Endothelial cell of umbilical vein (primary cell): ENCODE results near the gene SSTR3. TPM values are rescaled to one million over a fixed set of nuclear protein-coding genes. Genes with fewer than 3 reads are reported as not detected.

Experiments
- BruUV-seq: library from RNA; stranded (reverse); fragments of 400-500 nt; replicated peaks from 2 replicates; lab custom pipeline; 2021; lab: Mats Ljungman, UMichigan
- CTCF ChIA-PET: fragments of 300-600, 350-600 bp; sonication (Branson Sonifier 250); formaldehyde crosslinking; loops from one replicate; lab custom pipeline; 2021; ENCODE audit warnings: antibody characterized with exemption, inconsistent platforms; lab: Charles Lee
- POLR2A ChIA-PET: fragments of 300-600, 350-600 bp; sonication (Branson Sonifier 250); formaldehyde crosslinking; loops from one replicate; lab custom pipeline; 2021; ENCODE audit warnings: antibody characterized with exemption, inconsistent platforms; lab: Charles Lee
- DNase-seq: peaks from one replicate; pipeline ENCODE4 v3.0.0-alpha.2; 2011; ENCODE audit warnings: low read depth, low spot score
- FAIRE-seq: peaks from 2 replicates; lab custom pipeline; 2011; peaks lifted over from hg19 to GRCh38; lab: Jason Lieb, UNC
- H2AFZ ChIP-seq: 2 replicates; pipeline ENCODE4 v1.6.0; 2012; ENCODE audit warnings: low read depth, low read length, control low read depth, inconsistent platforms
- H3K27ac ChIP-seq: 2 replicates; pipeline ENCODE4 v1.5.1; 2011; ENCODE audit warnings: low read depth, mild to moderate bottlenecking, control low read depth, low read length, moderate library complexity; ENCODE audit not compliant: insufficient read depth
- H3K27me3 ChIP-seq, 2 experiments: 2 replicates each; pipeline versions ENCODE4 v1.6.0 to v1.6.1; 2011; ENCODE audit warnings: low read length in 2 of 2, mixed read lengths in 1 of 2; ENCODE audit not compliant: control insufficient read depth in 2 of 2, insufficient read depth in 2 of 2
- H3K36me3 ChIP-seq, 2 experiments: 2 replicates in 1 of 2; 3 replicates in 1 of 2; pipeline ENCODE4 v1.5.1; 2011; ENCODE audit warnings: low read length in 2 of 2, mild to moderate bottlenecking in 1 of 2, moderate library complexity in 1 of 2; ENCODE audit not compliant: control insufficient read depth in 2 of 2, insufficient read depth in 2 of 2; ENCODE audit errors: extremely low read depth in 1 of 2
- H3K4me1 ChIP-seq: 3 replicates; pipeline ENCODE4 v1.5.1; 2011; ENCODE audit warnings: mild to moderate bottlenecking, low read length; ENCODE audit not compliant: control insufficient read depth, insufficient read depth; ENCODE audit errors: extremely low read depth
- H3K4me2 ChIP-seq: 2 replicates; pipeline ENCODE4 v1.6.1; 2011; ENCODE audit warnings: low read length, control low read depth, mixed read lengths; ENCODE audit not compliant: insufficient read depth
- H3K4me3 ChIP-seq, 3 experiments: fragments of 200-600 bp in 1 of 3; sonication (generic), shearing (Covaris generic) in 1 of 3; replicated peaks in 1 of 3; 2 replicates each; pipeline ENCODE4 v1.5.1; 2011 to 2016; ENCODE audit warnings: control low read depth in 3 of 3, low read length in 3 of 3, mild to moderate bottlenecking in 2 of 3, inconsistent platforms in 1 of 3, low read depth in 1 of 3, moderate library complexity in 1 of 3; ENCODE audit not compliant: insufficient read depth in 1 of 3
- H3K79me2 ChIP-seq: 2 replicates; pipeline ENCODE4 v1.6.0; 2012; ENCODE audit warnings: low read length, inconsistent platforms; ENCODE audit not compliant: control insufficient read depth, insufficient read depth
- H3K9ac ChIP-seq: replicated peaks from 2 replicates; pipeline ENCODE3; 2011; ENCODE audit warnings: low read length, control low read depth; ENCODE audit not compliant: insufficient read depth; ENCODE audit errors: extremely low read depth
- H3K9me1 ChIP-seq: replicated peaks from 3 replicates; pipeline ENCODE4 v1.6.0; 2011; ENCODE audit warnings: mild to moderate bottlenecking, low read length; ENCODE audit not compliant: control insufficient read depth, insufficient read depth; ENCODE audit errors: extremely low read depth
- H3K9me3 ChIP-seq: replicated peaks from 2 replicates; pipeline ENCODE4 v1.5.1; 2012; ENCODE audit warnings: low read length, inconsistent platforms; ENCODE audit not compliant: control insufficient read depth, insufficient read depth
- H4K20me1 ChIP-seq: replicated peaks from 2 replicates; pipeline ENCODE3; 2011; ENCODE audit warnings: mild to moderate bottlenecking, low read length; ENCODE audit not compliant: control insufficient read depth, insufficient read depth; ENCODE audit errors: extremely low read depth
- EZH2 ChIP-seq: IDR thresholded peaks from 2 replicates; pipeline ENCODE4 v1.6.1; 2012; ENCODE audit warnings: borderline replicate concordance, low read depth, mild to moderate bottlenecking, moderate library complexity, low read length, inconsistent platforms; ENCODE audit not compliant: severe bottlenecking
- FOS ChIP-seq: IDR thresholded peaks from 2 replicates; pipeline ENCODE4 v1.6.1; 2011; ENCODE audit warnings: mild to moderate bottlenecking, low read length, moderate library complexity, borderline replicate concordance; ENCODE audit not compliant: insufficient read depth
- GATA2 ChIP-seq: IDR thresholded peaks from 2 replicates; pipeline ENCODE4 v1.7.0; 2011; ENCODE audit warnings: low read depth, mild to moderate bottlenecking, moderate library complexity, mixed read lengths, low read length; ENCODE audit not compliant: insufficient read length, insufficient read depth
- JUN ChIP-seq: IDR thresholded peaks from 2 replicates; pipeline ENCODE4 v1.6.1; 2011; ENCODE audit warnings: borderline replicate concordance, low read depth; ENCODE audit not compliant: insufficient read length, insufficient read depth
- MYC ChIP-seq: IDR thresholded peaks from one replicate; pipeline ENCODE4 v1.6.1; 2011; ENCODE audit warnings: mild to moderate bottlenecking, low read depth, low read length
- POLR2A ChIP-seq: IDR thresholded peaks from 2 replicates; pipeline ENCODE4 v1.6.1; 2012; ENCODE audit warnings: low read depth, mild to moderate bottlenecking, control low read depth, low read length
- POLR2AphosphoS5 ChIP-seq: IDR thresholded peaks from 2 replicates; pipeline ENCODE4 v1.6.1; 2012; ENCODE audit warnings: low read depth, mild to moderate bottlenecking, control low read depth, low read length, moderate library complexity; ENCODE audit not compliant: insufficient read depth
- dilution Hi-C: fragments of 300-500 bp; cut with MboI; formaldehyde crosslinking; loops from one replicate; pipeline ENCODE4 v1.15.0; 2019; ENCODE audit warnings: low sequenced_read_pairs; ENCODE audit not compliant: extremely low pct_ligation_motif_present
- intact Hi-C: fragments of 100-400 bp; cut with micrococcal nuclease; formaldehyde crosslinking; loops from one replicate; pipeline ENCODE4 v1.10.0; 2022
- polyA plus RNA-seq, 4 experiments: library from polyadenylated mRNA; depleted of rRNA in 3 of 4; stranded (reverse) in 3 of 4; unstranded in 1 of 4; fragments of >200 nt; gene quantifications; 2 replicates each; pipeline versions ENCODE4 v1.2.1 to v1.2.3, GENCODE V29; 2011 to 2012; ENCODE audit warnings: missing spikeins in 1 of 4
- total RNA-seq: library from RNA; stranded (reverse); gene quantifications from 2 replicates; pipeline ENCODE4 v1.2.3, GENCODE V29; 2021
- TF ChIP-seq, protein P1 (sequence below): IDR thresholded peaks from 2 replicates; pipeline ENCODE4 v1.6.1; 2011; ENCODE audit not compliant: insufficient read depth, insufficient read length
- TF ChIP-seq, protein P2 (sequence below), 2 donors: IDR thresholded peaks; 1 replicate in 1 of 2; 2 replicates in 1 of 2; pipeline ENCODE4 v1.5.1; 2011; ENCODE audit warnings: low read length in 2 of 2, mild to moderate bottlenecking in 2 of 2, moderate library complexity in 2 of 2, control low read depth in 1 of 2, inconsistent platforms in 1 of 2, low read depth in 1 of 2; ENCODE audit not compliant: insufficient read depth in 1 of 2; ENCODE audit errors: extremely low read depth in 1 of 2

The SSTR3 gene
- total and polyA plus RNA-seq, 2 donors (not counting 3 experiments of a cell fraction or from before 2014, with no cell fraction given) = not detected

DNA sequence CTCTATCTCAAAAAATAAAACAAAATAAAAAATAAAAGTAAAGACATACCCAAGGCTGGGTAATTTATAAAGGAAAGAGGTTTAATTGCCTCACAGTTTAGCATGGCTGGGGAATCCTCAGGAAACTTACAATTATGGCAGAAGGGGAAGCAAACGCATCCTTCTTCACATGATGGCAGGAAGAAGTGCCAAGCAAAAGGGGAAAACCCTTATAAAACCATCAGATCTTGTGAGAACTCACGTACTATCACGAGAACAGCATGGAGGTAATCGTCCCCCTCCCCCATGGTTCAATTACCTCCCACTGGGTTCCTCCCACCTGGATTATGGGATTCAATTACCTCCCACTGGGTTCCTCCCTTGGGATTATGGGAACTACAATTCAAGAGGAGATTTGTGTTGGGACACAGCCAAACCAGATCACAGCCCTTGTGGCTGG, 8.3 kb upstream of the SSTR3 start:
- intact Hi-C loops (no loop called here), dilution Hi-C loops (no loop called here)
- POLR2A ChIA-PET = no interaction called here
- H3K27me3 ChIP-seq = peaks cover 0 to 9% of the 10 kb centered on the region in 2 experiments
- no peak for TF ChIP-seq POLR2AphosphoS5
- TF ChIP-seq POLR2A = no peak
- no peak for TF ChIP-seq FOS
- TF ChIP-seq JUN = no peak
- TF ChIP-seq, protein P1, sequence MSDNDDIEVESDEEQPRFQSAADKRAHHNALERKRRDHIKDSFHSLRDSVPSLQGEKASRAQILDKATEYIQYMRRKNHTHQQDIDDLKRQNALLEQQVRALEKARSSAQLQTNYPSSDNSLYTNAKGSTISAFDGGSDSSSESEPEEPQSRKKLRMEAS = no peak
- no peak for TF ChIP-seq GATA2
- TF ChIP-seq EZH2 = no peak
- TF ChIP-seq MYC = no peak
- TF ChIP-seq, protein P2, sequence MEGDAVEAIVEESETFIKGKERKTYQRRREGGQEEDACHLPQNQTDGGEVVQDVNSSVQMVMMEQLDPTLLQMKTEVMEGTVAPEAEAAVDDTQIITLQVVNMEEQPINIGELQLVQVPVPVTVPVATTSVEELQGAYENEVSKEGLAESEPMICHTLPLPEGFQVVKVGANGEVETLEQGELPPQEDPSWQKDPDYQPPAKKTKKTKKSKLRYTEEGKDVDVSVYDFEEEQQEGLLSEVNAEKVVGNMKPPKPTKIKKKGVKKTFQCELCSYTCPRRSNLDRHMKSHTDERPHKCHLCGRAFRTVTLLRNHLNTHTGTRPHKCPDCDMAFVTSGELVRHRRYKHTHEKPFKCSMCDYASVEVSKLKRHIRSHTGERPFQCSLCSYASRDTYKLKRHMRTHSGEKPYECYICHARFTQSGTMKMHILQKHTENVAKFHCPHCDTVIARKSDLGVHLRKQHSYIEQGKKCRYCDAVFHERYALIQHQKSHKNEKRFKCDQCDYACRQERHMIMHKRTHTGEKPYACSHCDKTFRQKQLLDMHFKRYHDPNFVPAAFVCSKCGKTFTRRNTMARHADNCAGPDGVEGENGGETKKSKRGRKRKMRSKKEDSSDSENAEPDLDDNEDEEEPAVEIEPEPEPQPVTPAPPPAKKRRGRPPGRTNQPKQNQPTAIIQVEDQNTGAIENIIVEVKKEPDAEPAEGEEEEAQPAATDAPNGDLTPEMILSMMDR (IDR thresholded peaks at IDR 0.05; ENCODE audit: extremely low read depth in 1 of 2, insufficient read depth in 1 of 2, low read depth in 1 of 2, low read length in 2 of 2) = no peak
- DNase-seq = no peak
- no peaks in the 10 kb centered on the region for H3K9me3 ChIP-seq
- no TSS peak for BruUV-seq
- H3K36me3 ChIP-seq = peaks cover 2 to 3% of the 10 kb centered on the region in 2 experiments
- H3K4me2 ChIP-seq = no peak overlapping the region
- H3K4me1 ChIP-seq = no peaks in the 10 kb centered on the region
- no peaks in the 10 kb centered on the region for H3K9me1 ChIP-seq
- no peak overlapping the region for H3K9ac ChIP-seq
- CTCF ChIA-PET = no interaction called here
- no peak overlapping the region for H3K4me3 ChIP-seq
- no peak for FAIRE-seq
- H3K27ac ChIP-seq = no peak overlapping the region
- no peak overlapping the region for H2AFZ ChIP-seq
- no peaks in the 10 kb centered on the region for H4K20me1 ChIP-seq
- H3K79me2 ChIP-seq = no peaks in the 10 kb centered on the region
